Measurements from ENCODE around the gene OBSCN.

DNA sequence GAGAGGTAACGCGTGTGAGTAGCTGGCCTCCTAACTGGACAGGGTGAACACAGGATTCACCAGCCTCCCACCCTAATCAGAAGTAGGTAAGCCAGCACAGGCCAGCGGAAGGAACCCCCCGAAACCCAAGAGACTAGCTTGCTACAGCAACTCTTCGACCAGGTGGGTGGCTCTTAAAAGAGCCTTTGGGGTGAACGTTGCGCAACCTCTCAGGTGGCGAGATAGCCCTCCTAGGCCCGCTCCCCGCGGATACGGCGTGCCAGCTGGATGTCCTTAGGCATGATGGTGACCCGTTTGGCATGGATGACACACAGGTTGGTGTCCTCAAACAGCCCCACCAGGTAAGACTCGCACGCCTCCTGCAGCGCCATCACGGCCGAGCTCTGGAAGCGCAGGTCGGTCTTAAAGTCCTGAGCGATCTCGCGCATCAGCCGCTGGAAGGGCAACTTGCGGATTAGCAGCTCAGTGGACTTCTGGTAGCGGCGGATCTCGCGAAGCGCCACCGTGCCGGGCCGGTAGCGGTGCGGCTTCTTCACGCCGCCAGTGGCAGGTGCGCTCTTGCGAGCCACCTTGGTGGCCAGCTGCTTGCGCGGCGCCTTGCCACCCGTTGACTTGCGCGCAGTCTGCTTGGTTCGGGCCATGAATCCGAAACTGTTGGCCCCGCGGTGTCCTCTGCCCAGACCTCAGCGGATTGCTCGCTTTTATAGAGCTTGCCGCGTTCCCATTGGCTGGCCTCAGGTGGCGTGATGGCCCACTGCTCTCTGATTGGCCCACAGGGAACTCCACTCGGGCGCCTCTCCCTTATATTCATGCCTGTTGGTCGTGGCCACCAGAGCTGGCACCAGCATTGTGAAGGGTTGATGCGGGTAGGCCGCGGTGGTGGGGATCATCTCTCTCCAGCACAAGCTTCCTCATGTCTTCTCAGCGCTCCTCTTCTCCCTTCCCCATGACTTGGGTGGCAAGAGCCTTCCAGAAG is 217.1 kb downstream of the OBSCN start:
- TF ChIP-seq EZH2phosphoT487 (IDR thresholded peaks at IDR 0.05; ENCODE audit: insufficient read depth, low read depth), result no peak
- no peak for TF ChIP-seq EZH2 (IDR thresholded peaks at IDR 0.05; ENCODE audit: insufficient read depth, poor library complexity, severe bottlenecking)
